ENCODE measurements around the gene PCNA. TPM values are rescaled to one million over a fixed set of nuclear protein-coding genes. Genes with fewer than 3 reads are reported as not detected.
A peak's percentile ranks its signal among the peaks of the same experiment; 100 is the strongest.

PCNA gene
- total RNA-seq, 1 experiment from 2014 or later = 264 TPM

- no peak for DNase-seq (ENCODE audit: low spot score)
Observed at GRCh38 chr20:5067877-5068645, 51.7 kb downstream of the PCNA start.

- peak; percentile 72 for DNase-seq (ENCODE audit: low spot score)
Observed at GRCh38 chr20:5065879-5066383, 53.8 kb downstream of the PCNA start.

DNA sequence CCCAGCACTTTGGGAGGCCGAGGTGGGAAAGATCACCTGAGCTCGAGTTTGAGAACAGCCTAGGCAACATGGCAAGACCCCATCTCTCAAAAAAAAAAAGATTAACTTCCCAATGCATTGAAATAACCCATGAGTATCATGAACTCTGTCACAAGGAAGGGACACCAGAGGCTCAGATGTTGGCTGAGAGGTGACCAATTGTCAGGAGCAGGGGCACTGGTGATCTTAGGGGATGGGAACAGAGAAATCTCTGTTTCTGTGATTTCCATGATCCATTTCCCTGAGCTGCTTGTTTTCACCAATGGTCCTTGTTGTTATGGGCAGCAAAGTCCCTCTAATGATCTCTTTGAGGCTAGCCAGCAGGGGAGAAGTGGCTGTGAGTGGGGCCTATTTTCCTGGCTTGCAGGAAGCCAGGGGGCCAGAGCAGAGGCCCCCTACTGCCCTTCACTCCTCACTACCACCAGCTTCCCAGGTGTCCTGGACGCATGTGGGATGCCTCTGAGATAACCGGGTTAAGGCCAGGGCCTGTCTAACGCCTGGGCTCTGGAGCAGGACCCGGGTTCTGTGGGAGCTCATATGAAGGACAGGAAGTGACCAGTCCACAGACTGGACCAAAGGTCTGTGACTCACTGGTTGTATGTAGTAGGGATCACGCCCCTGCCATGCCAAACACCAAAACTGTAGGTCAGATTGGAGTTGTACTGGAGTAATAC lies 54.4 kb downstream of the PCNA start:
- DNase-seq (ENCODE audit: low spot score) = no peak

Small RNA genes within 50 kb of the gene (small RNA-seq; reads per million reads assigned to genes)
- gene RF00019 (not detected), gene RF00568 (not detected), gene RNA5SP474 (0.50 reads per million)

Other genes with a start within 250 kb of the PCNA start
- gene SLC23A2, start 118.4 kb downstream of the PCNA start, total RNA-seq (2014; rRNA removed; shearing (Covaris generic)) = 2.6 and 4.3 TPM in 2 replicates
- gene TMEM230, start 6.9 kb downstream of the PCNA start, total RNA-seq (2014; rRNA removed; shearing (Covaris generic)) = 90.2 and 93.2 TPM in 2 replicates
- 5.9 and 7.1 TPM in 2 replicates for gene CDS2, start 7.0 kb upstream of the PCNA start, total RNA-seq (2014; rRNA removed; shearing (Covaris generic))
- not detected in 2 replicates for gene PROKR2, start 197.0 kb upstream of the PCNA start, total RNA-seq (2014; rRNA removed; shearing (Covaris generic))